Fibroblast of upper back skin (primary cell): ENCODE measurements around the gene HSP90AB1.

Experiments
- DNase-seq: peaks from one replicate; pipeline ENCODE4 v3.0.0-alpha.2; 2013

Gene HSP90AB1

DNA sequence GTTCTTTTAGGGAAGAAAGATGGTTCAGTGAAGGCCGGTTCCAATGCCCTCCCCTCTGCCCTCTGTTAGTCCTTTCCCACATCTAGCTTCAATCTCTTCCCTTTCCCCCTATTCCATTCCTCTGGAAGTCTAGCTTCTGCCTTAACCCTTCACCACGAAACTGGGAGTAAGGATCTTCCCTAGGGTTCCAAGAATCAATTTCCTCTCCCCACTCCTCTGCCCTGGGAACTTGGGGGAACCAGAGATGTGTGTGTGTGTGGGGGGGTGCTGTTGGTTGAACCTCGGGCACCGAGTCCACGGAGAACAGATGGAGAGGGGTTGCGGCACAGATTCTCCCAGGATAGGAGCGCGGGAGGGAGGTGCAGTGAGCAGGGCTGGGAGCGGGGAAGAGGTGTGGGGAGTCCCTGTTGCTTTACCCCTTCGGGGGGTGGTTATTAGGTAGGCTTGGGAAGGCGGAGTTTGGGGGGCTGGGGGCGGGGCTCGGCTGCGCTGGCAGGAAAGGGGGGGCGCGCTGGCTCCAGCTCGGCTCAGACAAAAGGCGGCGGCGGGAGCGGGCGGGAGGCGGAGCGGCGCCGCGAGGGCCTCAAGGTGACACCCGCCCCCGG, 23.1 kb downstream of the HSP90AB1 start, which contains the start of gene TMEM151B:
Gene TMEM151B, plus strand, starts transcription at position 530 of the 605 bp plus-strand sequence. CDS start 293 bp downstream, outside the sequence.
- DNase-seq, result no peak

DNA sequence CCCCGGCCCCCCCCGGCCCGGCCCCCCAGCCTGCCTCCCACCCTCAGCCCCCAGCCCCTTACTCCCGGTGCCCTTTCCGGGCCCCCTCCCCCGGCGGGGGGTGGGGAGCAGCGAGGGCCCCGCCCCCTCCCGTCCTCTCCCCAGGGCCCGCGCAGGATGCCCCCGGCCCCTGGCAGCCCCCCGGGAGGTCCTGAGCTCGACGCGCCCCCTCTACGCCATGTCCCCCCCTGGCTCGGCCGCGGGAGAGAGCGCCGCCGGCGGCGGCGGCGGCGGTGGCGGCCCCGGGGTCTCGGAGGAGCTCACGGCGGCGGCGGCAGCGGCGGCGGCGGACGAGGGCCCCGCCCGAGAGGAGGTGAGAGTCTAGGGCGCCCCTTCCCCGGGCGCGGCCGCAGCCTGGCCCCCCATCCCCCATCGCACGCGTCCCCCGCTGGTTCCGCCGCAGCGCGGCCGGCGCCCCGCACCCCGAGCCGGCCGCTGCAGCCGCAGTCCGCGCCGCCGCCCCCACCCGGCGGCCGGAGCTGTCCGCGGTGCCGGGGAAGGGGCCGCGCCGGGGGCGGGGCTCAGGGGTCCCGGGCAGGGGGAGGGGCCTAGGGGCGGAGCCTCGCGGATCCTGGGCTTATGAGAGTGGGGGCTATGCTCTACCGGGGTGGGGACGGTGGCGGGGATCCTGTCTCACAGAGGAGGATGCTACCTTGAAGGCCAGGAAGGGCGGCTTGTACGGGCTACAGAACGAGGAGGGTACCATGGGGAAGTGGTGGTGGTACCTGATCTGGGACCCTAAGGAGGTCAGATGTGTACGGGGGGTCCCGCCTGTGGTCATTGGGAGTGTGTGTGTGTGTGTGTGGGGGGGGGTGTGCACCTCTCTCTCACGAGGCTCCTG, 23.9 kb downstream of the HSP90AB1 start:
- DNase-seq, result no peak

DNA sequence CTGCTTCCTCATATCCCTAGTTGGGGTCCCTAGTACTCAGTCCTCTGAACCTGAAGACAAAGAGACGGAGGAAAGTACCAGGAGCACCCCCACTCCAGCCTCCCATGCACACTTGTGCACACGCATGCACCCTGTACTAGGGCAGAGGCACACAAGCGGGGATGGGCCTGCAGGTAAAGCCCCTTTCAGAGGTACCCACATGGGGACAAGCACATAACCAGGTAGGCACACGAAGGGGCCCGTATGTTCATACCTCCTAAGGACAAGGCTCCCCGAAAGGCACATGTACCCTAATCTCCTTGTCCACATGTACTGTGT, 24.5 kb downstream of the HSP90AB1 start:
- no peak for DNase-seq

GRCh38 chr6:44271914-44272313, 25.0 kb downstream of the HSP90AB1 start:
- no peak for DNase-seq

DNA sequence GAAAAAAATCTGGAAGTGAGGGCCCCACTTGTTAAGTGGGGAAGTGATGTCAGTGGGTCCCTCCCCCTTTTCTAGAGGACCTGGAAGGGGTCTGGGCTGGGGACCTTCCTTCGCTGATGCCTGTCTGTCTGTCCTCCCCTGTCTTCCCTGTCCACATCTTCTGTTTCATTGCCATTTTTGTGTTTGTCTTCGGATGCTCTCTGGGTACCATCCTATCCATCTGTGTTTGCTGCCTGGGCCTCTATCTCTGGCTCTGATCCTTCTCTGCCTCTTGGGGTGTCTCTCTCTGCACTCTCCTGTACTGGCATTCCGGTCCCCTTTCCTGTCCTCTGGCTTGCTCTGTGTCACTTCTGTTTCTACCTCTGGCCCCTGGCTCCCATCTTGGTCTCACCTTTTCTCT, 25.6 kb downstream of the HSP90AB1 start:
- DNase-seq, result no peak

- no peak for DNase-seq
Observed at GRCh38 chr6:44272999-44273566, 26.2 kb downstream of the HSP90AB1 start.

GRCh38 chr6:44273617-44274016, 26.7 kb downstream of the HSP90AB1 start:
- no peak for DNase-seq

GRCh38 chr6:44275271-44275748, 28.4 kb downstream of the HSP90AB1 start:
- no peak for DNase-seq

DNA sequence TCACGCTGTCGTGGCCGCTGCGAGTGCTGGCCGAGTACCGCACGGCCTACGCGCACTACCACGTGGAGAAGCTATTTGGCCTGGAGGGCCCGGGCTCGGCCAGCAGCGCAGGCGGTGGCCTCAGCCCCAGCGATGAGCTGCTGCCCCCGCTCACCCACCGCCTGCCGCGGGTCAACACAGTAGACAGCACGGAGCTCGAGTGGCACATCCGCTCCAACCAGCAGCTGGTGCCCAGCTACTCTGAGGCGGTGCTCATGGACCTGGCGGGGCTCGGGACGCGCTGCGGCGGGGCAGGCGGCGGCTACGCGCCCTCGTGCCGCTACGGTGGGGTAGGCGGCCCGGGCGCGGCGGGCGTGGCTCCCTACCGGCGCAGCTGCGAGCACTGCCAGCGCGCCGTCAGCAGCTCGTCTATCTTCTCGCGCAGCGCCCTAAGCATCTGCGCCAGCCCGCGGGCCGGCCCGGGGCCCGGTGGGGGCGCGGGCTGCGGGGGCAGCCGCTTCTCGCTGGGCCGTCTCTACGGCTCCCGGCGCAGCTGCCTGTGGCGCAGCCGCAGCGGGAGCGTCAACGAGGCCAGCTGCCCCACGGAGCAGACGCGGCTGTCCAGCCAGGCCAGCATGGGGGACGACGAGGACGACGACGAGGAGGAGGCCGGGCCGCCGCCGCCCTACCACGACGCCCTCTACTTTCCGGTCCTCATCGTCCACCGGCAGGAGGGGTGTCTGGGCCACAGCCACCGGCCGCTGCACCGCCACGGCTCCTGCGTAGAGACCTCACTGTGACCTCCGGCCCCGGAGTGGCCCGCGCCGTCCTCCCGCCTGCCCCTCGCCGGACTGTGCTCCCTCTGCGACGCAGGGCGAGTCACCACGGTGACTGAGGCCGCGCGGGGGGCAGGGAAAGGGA, 29.1 kb downstream of the HSP90AB1 start:
- no peak for DNase-seq

DNA sequence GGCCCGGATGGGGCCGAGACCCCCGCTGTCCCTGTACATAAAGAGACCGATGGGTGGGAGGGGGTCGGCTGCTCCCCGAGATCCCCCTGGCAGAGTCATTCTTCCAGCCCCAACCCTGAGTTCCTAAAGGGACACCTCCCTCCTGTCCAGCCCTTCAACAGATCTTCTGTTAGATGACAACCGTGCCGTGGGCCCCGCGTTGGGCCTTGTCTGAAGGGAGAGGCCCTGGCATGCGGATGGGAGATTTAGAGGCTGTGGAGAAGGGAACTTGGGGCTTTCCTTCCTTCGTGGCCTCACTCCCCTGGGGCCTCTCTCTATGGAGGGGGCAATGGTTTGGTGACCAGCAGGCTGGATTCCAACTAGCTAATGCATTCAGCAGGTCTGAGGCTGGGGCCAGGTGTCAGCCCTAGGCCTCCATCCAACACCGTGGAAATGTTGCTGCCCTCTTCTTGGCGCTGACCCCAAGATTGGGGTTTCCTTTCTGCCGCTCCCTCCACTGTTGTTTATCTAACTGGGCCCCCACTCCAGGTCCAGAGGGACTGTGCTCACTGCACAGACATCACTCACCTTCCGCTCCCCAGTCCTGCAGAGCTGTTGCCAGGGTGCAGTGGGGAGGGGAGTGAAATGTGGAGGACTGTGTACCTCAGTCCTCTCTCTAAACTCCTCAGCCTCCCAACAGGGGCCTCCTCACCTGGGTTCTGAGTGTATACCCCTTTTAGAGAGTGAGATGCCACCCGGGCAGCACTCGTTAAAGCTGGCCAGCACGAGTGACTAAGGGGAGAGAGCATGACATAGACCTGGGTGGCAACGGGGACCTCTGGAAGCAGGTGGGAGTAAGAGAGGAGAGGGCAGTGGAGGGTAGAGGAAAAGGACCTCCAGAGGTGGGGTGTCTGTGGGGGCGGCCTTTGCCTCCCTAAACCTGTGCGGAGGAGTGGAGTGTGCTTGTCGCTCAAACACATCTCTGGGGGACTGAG, 30.1 kb downstream of the HSP90AB1 start:
- no peak for DNase-seq

- no peak for DNase-seq
Observed at GRCh38 chr6:44277763-44278162, 30.9 kb downstream of the HSP90AB1 start.

- no peak for DNase-seq
Observed at GRCh38 chr6:44278315-44278714, 31.4 kb downstream of the HSP90AB1 start.

GRCh38 chr6:44278774-44279697, 32.1 kb downstream of the HSP90AB1 start:
- no peak for DNase-seq

- no peak for DNase-seq
Observed at GRCh38 chr6:44284121-44284520, 37.2 kb downstream of the HSP90AB1 start.

- DNase-seq, result no peak
Observed at GRCh38 chr6:44284867-44285266, 38.0 kb downstream of the HSP90AB1 start.

- peak; percentile 14 for DNase-seq
Observed at GRCh38 chr6:44285552-44286284, 38.8 kb downstream of the HSP90AB1 start.

- no peak for DNase-seq
Observed at GRCh38 chr6:44286285-44286565, 39.3 kb downstream of the HSP90AB1 start.

- DNase-seq, result no peak
Observed at GRCh38 chr6:44286747-44287146, 39.8 kb downstream of the HSP90AB1 start.

- no peak for DNase-seq
Observed at GRCh38 chr6:44289726-44290260, 42.9 kb downstream of the HSP90AB1 start.

DNA sequence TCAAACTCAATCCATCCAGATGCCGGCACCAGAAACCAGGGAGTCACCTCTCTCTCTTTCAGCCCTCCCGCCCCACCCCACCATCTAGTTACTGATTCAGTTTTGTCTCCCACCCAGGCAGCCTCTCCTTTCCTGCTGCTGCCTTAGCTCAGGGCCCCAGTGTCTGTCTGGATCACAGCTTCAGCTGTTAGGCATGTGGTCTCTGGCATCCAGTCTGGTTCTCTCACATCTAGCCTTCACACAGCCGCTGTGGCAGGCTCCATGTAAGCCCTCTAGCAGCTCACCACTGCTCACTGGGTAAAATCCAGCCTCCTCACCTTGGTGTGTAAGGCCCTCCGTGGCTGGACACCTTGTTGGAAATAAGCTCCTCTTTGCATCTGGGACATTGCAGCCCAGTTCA, 44.9 kb downstream of the HSP90AB1 start:
- no peak for DNase-seq
